H9 (cell line): ENCODE results near the gene TSPEAR. TPM values are rescaled to one million over a fixed set of nuclear protein-coding genes. Genes with fewer than 3 reads are reported as not detected.

Experiments used
- DNase-seq: peaks from one replicate; pipeline ENCODE4 v3.0.0-alpha.2; 2017
- H2AFZ ChIP-seq: one replicate; pipeline ENCODE4 v1.6.1; 2013; ENCODE audit warnings: mild to moderate bottlenecking, low read length, control low read depth, moderate library complexity
- H2AK5ac ChIP-seq: 2 replicates; pipeline ENCODE4 v1.6.1; 2013; ENCODE audit warnings: low read length, control low read depth, mixed read lengths; ENCODE audit not compliant: insufficient read length
- H2BK120ac ChIP-seq: one replicate; pipeline ENCODE4 v1.6.1; 2013; ENCODE audit warnings: low read depth, mild to moderate bottlenecking, low read length, control low read depth, inconsistent platforms; ENCODE audit not compliant: poor library complexity, severe bottlenecking
- H2BK12ac ChIP-seq: 2 replicates; pipeline ENCODE4 v1.6.1; 2013; ENCODE audit warnings: low read length, control low read depth, mixed read lengths, low read depth; ENCODE audit not compliant: insufficient read length
- H2BK15ac ChIP-seq: 2 replicates; pipeline ENCODE4 v1.6.1; 2013; ENCODE audit warnings: low read depth, low read length, control low read depth
- H2BK20ac ChIP-seq: one replicate; pipeline ENCODE4 v1.6.1; 2013; ENCODE audit warnings: low read depth, mild to moderate bottlenecking, low read length, control low read depth, inconsistent platforms; ENCODE audit not compliant: poor library complexity, severe bottlenecking
- H2BK5ac ChIP-seq: 2 replicates; pipeline ENCODE4 v1.6.1; 2013; ENCODE audit warnings: low read length, control low read depth, mixed read lengths; ENCODE audit not compliant: insufficient read length
- H3K14ac ChIP-seq: 2 replicates; pipeline ENCODE4 v1.6.1; 2013; ENCODE audit warnings: low read length, control low read depth; ENCODE audit not compliant: insufficient read depth
- H3K18ac ChIP-seq: 2 replicates; pipeline ENCODE4 v1.6.1; 2013; ENCODE audit warnings: low read depth, mild to moderate bottlenecking, mixed read lengths, low read length, control low read depth; ENCODE audit not compliant: insufficient read length
- H3K23ac ChIP-seq: 2 replicates; pipeline ENCODE4 v1.6.1; 2013; ENCODE audit warnings: low read length, control low read depth, mixed read lengths, low read depth; ENCODE audit not compliant: insufficient read length
- H3K23me2 ChIP-seq: 2 replicates; pipeline ENCODE4 v1.6.1; 2013; ENCODE audit warnings: low read depth, mild to moderate bottlenecking, mixed read lengths, low read length, control low read depth; ENCODE audit not compliant: insufficient read length, poor library complexity, severe bottlenecking
- H3K27ac ChIP-seq: 2 replicates; pipeline ENCODE4 v1.5.1; 2013; ENCODE audit warnings: low read length, control low read depth, mixed read lengths, low read depth; ENCODE audit not compliant: insufficient read length
- H3K27me3 ChIP-seq: 2 replicates; pipeline ENCODE4 v1.6.1; 2013; ENCODE audit warnings: low read length, control low read depth, inconsistent platforms; ENCODE audit not compliant: insufficient read depth
- H3K4ac ChIP-seq: 2 replicates; pipeline ENCODE4 v1.6.1; 2013; ENCODE audit warnings: low read depth, mild to moderate bottlenecking, control low read depth, inconsistent platforms, low read length, moderate library complexity
- H3K4me1 ChIP-seq: 2 replicates; pipeline ENCODE4 v1.6.1; 2013; ENCODE audit warnings: low read length, control low read depth, inconsistent platforms; ENCODE audit not compliant: insufficient read depth
- H3K4me2 ChIP-seq: 2 replicates; pipeline ENCODE4 v1.6.1; 2013; ENCODE audit warnings: low read length, control low read depth, mixed read lengths; ENCODE audit not compliant: insufficient read length, insufficient read depth
- H3K56ac ChIP-seq: 2 replicates; pipeline ENCODE4 v1.6.1; 2013; ENCODE audit warnings: low read depth, mild to moderate bottlenecking, mixed read lengths, low read length, control low read depth; ENCODE audit not compliant: insufficient read length
- H3K79me1 ChIP-seq: 2 replicates; pipeline ENCODE4 v1.6.1; 2013; ENCODE audit warnings: low read depth, mild to moderate bottlenecking, moderate library complexity, low read length, control low read depth, inconsistent platforms; ENCODE audit not compliant: insufficient read depth, poor library complexity, severe bottlenecking
- H3K79me2 ChIP-seq: 2 replicates; pipeline ENCODE4 v1.6.1; 2013; ENCODE audit warnings: low read length, control low read depth, inconsistent platforms; ENCODE audit not compliant: insufficient read depth
- H3K9ac ChIP-seq: 2 replicates; pipeline ENCODE4 v1.6.1; 2013; ENCODE audit warnings: low read length, control low read depth, mixed read lengths; ENCODE audit not compliant: insufficient read length; ENCODE audit errors: extremely low read depth
- H3K9me3 ChIP-seq: one replicate; pipeline ENCODE4 v1.6.1; 2013; ENCODE audit warnings: low read depth, low read length, inconsistent platforms; ENCODE audit not compliant: control insufficient read depth
- H3T11ph ChIP-seq: one replicate; pipeline ENCODE4 v1.6.1; 2013; ENCODE audit warnings: mild to moderate bottlenecking, low read length, control low read depth, inconsistent platforms
- H4K20me1 ChIP-seq: one replicate; pipeline ENCODE4 v1.6.1; 2013; ENCODE audit not compliant: control insufficient read depth, insufficient read length, insufficient read depth
- H4K5ac ChIP-seq: 2 replicates; pipeline ENCODE4 v1.6.1; 2013; ENCODE audit warnings: low read depth, mild to moderate bottlenecking, mixed read lengths, low read length, control low read depth; ENCODE audit not compliant: insufficient read length
- H4K8ac ChIP-seq: replicated peaks from 2 replicates; pipeline ENCODE4 v1.6.1; 2013; ENCODE audit warnings: low read length, control low read depth, mixed read lengths, low read depth; ENCODE audit not compliant: insufficient read length
- H4K91ac ChIP-seq: 2 replicates; pipeline ENCODE4 v1.6.1; 2013; ENCODE audit warnings: low read depth, mild to moderate bottlenecking, moderate library complexity, mixed read lengths, low read length, control low read depth; ENCODE audit not compliant: insufficient read length
- H3K27ac Mint-ChIP-seq, 3 experiments: 2 replicates in 2 of 3; 3 replicates in 1 of 3; pipeline ENCODE4 v1.8.0; 2020 to 2021; ENCODE audit warnings: mixed read lengths in 3 of 3, mild to moderate bottlenecking in 1 of 3, moderate library complexity in 1 of 3
- H3K27me3 Mint-ChIP-seq: 2 replicates; pipeline ENCODE4 v1.8.0; 2021; ENCODE audit warnings: low read depth, mild to moderate bottlenecking, moderate library complexity, mixed read lengths
- H3K36me3 Mint-ChIP-seq, 3 experiments: 2 replicates in 2 of 3; 3 replicates in 1 of 3; pipeline ENCODE4 v1.8.0; 2020 to 2021; ENCODE audit warnings: low read depth in 3 of 3, mixed read lengths in 3 of 3; ENCODE audit not compliant: insufficient read depth in 1 of 3
- H3K4me1 Mint-ChIP-seq, 2 experiments: 2 replicates each; pipeline ENCODE4 v1.8.0; 2020; ENCODE audit warnings: mixed read lengths in 2 of 2
- H3K4me3 Mint-ChIP-seq, 2 experiments: 2 replicates in 1 of 2; 3 replicates in 1 of 2; pipeline ENCODE4 v1.8.0; 2020 to 2021; ENCODE audit warnings: mild to moderate bottlenecking in 2 of 2, mixed read lengths in 2 of 2, moderate library complexity in 1 of 2
- H3K9me3 Mint-ChIP-seq, 2 experiments: 2 replicates in 1 of 2; 3 replicates in 1 of 2; pipeline ENCODE4 v1.8.0; 2020; ENCODE audit warnings: mild to moderate bottlenecking in 2 of 2, mixed read lengths in 2 of 2, moderate library complexity in 1 of 2
- WGBS: extraction: QIAGEN DNeasy Blood & Tissue Kit; methylation state at CpG from one replicate; pipeline ENCODE4 v1.1.7; 2013; ENCODE audit warnings: missing lambda C conversion rate, low lambda C conversion rate, mixed read lengths; ENCODE audit not compliant: insufficient read length; ENCODE audit errors: extremely low coverage; 5-methylcytosine and 5-hydroxymethylcytosine counted together
- total RNA-seq: library from RNA; stranded (reverse); gene quantifications from 2 replicates; pipeline ENCODE4 v1.2.1, GENCODE V29; 2021
- TF ChIP-seq, protein P1 (sequence below): fragments of 200-600 bp; sonication (generic); conservative IDR thresholded peaks from 3 replicates; pipeline ENCODE4 v1.8.0; 2021; ENCODE audit warnings: antibody characterized with exemption, mild to moderate bottlenecking

Gene TSPEAR
- total RNA-seq, 1 experiment from 2014 or later, result 1.3 TPM

DNA sequence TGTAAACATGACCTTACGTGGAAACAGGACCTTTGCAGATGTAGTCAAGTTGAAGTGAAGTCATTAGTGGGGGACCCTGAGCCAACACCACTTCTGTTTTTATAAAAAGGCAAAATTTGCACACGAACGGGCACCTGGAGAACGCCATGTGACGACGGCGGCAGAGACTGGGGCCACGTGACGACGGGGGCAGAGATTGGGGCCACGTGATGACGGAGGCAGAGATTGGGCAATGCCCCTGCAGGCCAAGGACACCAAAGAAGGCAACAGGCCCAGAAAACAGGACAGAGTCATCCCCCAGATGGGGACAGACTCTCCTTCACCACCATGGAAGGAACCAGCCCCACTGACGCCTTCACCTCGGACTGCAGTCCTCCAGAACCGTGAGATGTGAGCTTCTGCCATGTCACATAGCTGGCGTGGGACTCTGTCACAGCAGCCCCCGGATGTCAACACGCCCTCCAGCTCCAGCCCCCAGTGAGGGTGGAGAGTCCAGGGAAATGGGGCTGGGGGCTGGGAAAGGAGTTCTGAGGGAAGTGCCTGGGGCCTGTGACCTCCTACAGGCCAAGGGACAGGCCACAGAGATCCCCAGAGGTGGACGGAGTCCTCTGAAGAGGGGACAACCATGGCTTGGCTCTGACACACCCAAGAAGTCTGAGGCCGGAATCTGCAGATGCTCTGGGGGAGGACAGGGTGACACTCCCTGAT lies 61.0 kb downstream of the TSPEAR start:
- no peak overlapping the region for H4K8ac ChIP-seq
- no peak overlapping the region for H3K4me3 Mint-ChIP-seq
- H2BK120ac ChIP-seq, result no peak overlapping the region
- peaks cover 2% of the 10 kb centered on the region for H3K23me2 ChIP-seq
- no peak overlapping the region for H3T11ph ChIP-seq
- peaks cover 5 to 8% (median 6%) of the 10 kb centered on the region in 3 experiments for H3K36me3 Mint-ChIP-seq
- H3K4ac ChIP-seq, result no peak overlapping the region
- no peaks in the 10 kb centered on the region for H3K9me3 ChIP-seq
- TF ChIP-seq, protein P1, sequence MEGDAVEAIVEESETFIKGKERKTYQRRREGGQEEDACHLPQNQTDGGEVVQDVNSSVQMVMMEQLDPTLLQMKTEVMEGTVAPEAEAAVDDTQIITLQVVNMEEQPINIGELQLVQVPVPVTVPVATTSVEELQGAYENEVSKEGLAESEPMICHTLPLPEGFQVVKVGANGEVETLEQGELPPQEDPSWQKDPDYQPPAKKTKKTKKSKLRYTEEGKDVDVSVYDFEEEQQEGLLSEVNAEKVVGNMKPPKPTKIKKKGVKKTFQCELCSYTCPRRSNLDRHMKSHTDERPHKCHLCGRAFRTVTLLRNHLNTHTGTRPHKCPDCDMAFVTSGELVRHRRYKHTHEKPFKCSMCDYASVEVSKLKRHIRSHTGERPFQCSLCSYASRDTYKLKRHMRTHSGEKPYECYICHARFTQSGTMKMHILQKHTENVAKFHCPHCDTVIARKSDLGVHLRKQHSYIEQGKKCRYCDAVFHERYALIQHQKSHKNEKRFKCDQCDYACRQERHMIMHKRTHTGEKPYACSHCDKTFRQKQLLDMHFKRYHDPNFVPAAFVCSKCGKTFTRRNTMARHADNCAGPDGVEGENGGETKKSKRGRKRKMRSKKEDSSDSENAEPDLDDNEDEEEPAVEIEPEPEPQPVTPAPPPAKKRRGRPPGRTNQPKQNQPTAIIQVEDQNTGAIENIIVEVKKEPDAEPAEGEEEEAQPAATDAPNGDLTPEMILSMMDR, result no peak
- H4K5ac ChIP-seq, result no peak overlapping the region
- no CpG with 5 or more reads among the region's 20 CpGs for WGBS
- H3K79me1 ChIP-seq, result no peaks in the 10 kb centered on the region
- no peak overlapping the region for H2BK15ac ChIP-seq
- H3K4me1 Mint-ChIP-seq, result peaks cover 14 to 20% of the 10 kb centered on the region in 2 experiments
- no peak overlapping the region for H3K56ac ChIP-seq
- no peak for DNase-seq
- H3K18ac ChIP-seq, result no peak overlapping the region
- peaks cover 7 to 14% of the 10 kb centered on the region in 2 experiments for H3K9me3 Mint-ChIP-seq
- no peak overlapping the region for H3K9ac ChIP-seq
- H3K23ac ChIP-seq, result no peak overlapping the region
- no peak overlapping the region for H4K91ac ChIP-seq
- no peak overlapping the region; the same call in 1 of the 2 replicates for H3K14ac ChIP-seq
- no peak overlapping the region for H2BK5ac ChIP-seq
- H3K79me2 ChIP-seq, result no peaks in the 10 kb centered on the region
- no peak overlapping the region for H2AK5ac ChIP-seq
- no peak overlapping the region for H2AFZ ChIP-seq
- no peaks in the 10 kb centered on the region for H3K4me1 ChIP-seq
- H3K27me3 ChIP-seq, result no peaks in the 10 kb centered on the region
- no peak overlapping the region for H2BK12ac ChIP-seq
- H3K27ac Mint-ChIP-seq, result no peak overlapping the region
- no peak overlapping the region for H3K4me2 ChIP-seq
- H3K27ac ChIP-seq, result no peak overlapping the region
- no peak overlapping the region for H2BK20ac ChIP-seq
- H4K20me1 ChIP-seq, result no peaks in the 10 kb centered on the region
- H3K27me3 Mint-ChIP-seq, result peaks cover 15% of the 10 kb centered on the region
